ENCODE data around the gene RNF138. TPM values are rescaled to one million over a fixed set of nuclear protein-coding genes. Genes with fewer than 3 reads are reported as not detected.

The RNF138 gene
- total and polyA plus RNA-seq, 2 experiments from 2014 or later: 31.7 to 54.8 TPM

DNA sequence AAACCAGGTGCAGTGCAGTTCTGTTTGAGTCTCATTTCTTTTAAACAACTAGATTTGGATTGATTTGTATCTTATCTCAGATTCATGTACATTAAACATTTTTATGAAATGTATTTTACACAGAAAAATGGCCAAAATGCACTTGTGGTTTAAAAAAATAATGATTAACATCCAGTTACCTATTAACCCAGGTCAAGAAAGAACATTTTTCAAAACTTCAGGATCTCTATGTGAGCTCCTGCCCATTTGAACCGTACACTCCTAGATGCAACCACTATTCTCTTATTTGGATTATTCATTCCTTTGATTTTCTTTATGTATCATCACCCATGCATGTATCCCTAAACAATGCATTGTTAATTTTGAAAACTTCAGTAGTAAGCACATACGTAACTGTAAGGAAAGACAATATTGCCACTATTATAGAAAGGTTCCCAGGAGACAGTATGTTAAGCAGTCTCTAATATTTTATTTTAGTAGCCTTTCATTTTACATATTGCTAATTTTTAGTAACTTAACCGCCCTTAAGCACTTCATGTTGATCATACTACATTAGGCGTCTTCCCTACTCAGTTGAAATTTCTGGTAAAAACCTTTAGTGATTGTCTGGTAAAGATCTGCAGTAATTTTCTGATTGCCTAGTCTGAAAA is 22.7 kb downstream of the RNF138 start:
- TF ChIP-seq, protein P1, sequence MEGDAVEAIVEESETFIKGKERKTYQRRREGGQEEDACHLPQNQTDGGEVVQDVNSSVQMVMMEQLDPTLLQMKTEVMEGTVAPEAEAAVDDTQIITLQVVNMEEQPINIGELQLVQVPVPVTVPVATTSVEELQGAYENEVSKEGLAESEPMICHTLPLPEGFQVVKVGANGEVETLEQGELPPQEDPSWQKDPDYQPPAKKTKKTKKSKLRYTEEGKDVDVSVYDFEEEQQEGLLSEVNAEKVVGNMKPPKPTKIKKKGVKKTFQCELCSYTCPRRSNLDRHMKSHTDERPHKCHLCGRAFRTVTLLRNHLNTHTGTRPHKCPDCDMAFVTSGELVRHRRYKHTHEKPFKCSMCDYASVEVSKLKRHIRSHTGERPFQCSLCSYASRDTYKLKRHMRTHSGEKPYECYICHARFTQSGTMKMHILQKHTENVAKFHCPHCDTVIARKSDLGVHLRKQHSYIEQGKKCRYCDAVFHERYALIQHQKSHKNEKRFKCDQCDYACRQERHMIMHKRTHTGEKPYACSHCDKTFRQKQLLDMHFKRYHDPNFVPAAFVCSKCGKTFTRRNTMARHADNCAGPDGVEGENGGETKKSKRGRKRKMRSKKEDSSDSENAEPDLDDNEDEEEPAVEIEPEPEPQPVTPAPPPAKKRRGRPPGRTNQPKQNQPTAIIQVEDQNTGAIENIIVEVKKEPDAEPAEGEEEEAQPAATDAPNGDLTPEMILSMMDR (IDR thresholded peaks at IDR 0.05; ENCODE audit: low read depth, low read length): no peak
- Histone ChIP-seq H3K4me3 (no peak overlapping the region), H3K27ac (no peak overlapping the region), H3K4me1 (ENCODE audit: low read depth) (no peaks in the 10 kb centered on the region), H3K27me3 (no peaks in the 10 kb centered on the region), H3K36me3 (peaks cover 22% of the 10 kb centered on the region), H3K9me3 (ENCODE audit: low read depth) (no peaks in the 10 kb centered on the region)
- DNase-seq (ENCODE audit: low read depth in 1 of 2, low spot score in 1 of 2): no peak

- no peak for DNase-seq (ENCODE audit: low read depth in 1 of 2, low spot score in 1 of 2)
- TF ChIP-seq, protein P1 (IDR thresholded peaks at IDR 0.05; ENCODE audit: low read depth, low read length): no peak
- no peak overlapping the region for H3K27ac ChIP-seq
- H3K36me3 ChIP-seq: peaks cover 34% of the 10 kb centered on the region
- no peak overlapping the region for H3K4me3 ChIP-seq
- no peaks in the 10 kb centered on the region for H3K4me1 ChIP-seq (ENCODE audit: low read depth)
- no peaks in the 10 kb centered on the region for H3K27me3 ChIP-seq
- H3K9me3 ChIP-seq (ENCODE audit: low read depth): no peaks in the 10 kb centered on the region
Measured at GRCh38 chr18:32122039-32122438, 30.4 kb downstream of the RNF138 start.

GRCh38 chr18:32126538-32126937 is 34.9 kb downstream of the RNF138 start:
- peaks cover 47% of the 10 kb centered on the region for H3K36me3 ChIP-seq
- H3K27me3 ChIP-seq: no peaks in the 10 kb centered on the region
- no peak overlapping the region for H3K4me3 ChIP-seq
- H3K4me1 ChIP-seq (ENCODE audit: low read depth): no peaks in the 10 kb centered on the region
- no peak for DNase-seq (ENCODE audit: low read depth in 1 of 2, low spot score in 1 of 2)
- H3K27ac ChIP-seq: no peak overlapping the region
- no peaks in the 10 kb centered on the region for H3K9me3 ChIP-seq (ENCODE audit: low read depth)
- TF ChIP-seq, protein P1 (IDR thresholded peaks at IDR 0.05; ENCODE audit: low read depth, low read length): no peak

DNA sequence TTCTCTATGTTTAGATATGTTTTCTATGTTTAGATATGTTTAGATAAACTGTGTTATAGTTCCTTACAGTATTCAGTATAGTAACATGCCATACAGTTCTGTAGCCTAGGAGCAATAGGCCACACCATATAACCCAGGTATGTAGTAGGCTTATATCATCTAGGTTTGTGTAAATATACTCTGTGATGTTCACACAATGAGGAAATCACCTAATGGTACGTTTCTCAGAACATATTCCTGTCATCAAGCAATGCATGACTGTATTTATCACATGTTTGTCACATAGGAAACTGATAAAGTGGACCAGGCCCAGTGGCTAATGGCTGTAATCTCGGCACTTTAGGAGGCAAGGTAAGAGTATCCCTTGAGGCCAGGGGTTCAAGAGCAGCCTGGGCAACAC is 44.0 kb downstream of the RNF138 start:
- no peaks in the 10 kb centered on the region for H3K9me3 ChIP-seq (ENCODE audit: low read depth)
- H3K4me1 ChIP-seq (ENCODE audit: low read depth): no peaks in the 10 kb centered on the region
- peaks cover 8% of the 10 kb centered on the region for H3K36me3 ChIP-seq
- no peaks in the 10 kb centered on the region for H3K27me3 ChIP-seq
- H3K4me3 ChIP-seq: no peak overlapping the region
- no peak for DNase-seq (ENCODE audit: low read depth in 1 of 2, low spot score in 1 of 2)
- no peak overlapping the region for H3K27ac ChIP-seq
- TF ChIP-seq, protein P1 (IDR thresholded peaks at IDR 0.05; ENCODE audit: low read depth, low read length): no peak

DNA sequence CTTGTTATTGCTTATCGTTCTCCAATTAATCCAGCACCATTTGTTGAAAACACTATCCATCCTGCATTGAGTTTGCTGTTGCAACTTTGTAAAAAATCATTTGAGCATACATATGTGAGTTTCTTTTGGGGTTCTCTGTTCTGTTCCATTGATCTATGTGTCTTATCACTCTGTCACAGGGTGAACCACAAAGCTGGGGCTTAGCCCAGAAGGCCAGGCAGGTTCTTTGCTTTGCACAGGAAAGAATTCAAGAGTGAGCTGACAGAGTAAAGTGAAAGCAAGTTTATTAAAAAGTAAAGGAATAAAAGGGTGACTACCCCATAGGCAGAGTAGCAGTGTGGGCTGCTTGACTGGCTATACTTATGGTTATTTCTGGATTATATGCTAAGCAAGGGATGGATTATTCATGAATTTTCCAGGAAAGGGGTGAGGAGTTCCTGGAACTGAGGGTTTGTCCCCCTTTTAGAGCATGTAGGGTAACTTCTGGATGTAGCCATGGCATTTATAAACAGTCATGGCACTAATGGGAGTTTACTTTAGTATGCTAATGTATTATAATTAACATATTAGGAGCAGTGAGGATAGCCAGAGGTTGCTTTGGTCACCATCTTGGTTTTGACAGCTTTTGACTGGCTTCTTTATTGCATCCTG is 46.8 kb downstream of the RNF138 start:
- Histone ChIP-seq H3K27me3 (no peaks in the 10 kb centered on the region), H3K4me3 (no peak overlapping the region), H3K36me3 (no peaks in the 10 kb centered on the region), H3K9me3 (ENCODE audit: low read depth) (no peaks in the 10 kb centered on the region), H3K4me1 (ENCODE audit: low read depth) (no peaks in the 10 kb centered on the region), H3K27ac (no peak overlapping the region)
- TF ChIP-seq, protein P1 (IDR thresholded peaks at IDR 0.05; ENCODE audit: low read depth, low read length): no peak
- no peak for DNase-seq (ENCODE audit: low read depth in 1 of 2, low spot score in 1 of 2)

Measured in cardiac muscle cell (in vitro differentiated cells and primary cell).